H1 (cell line): Measurements from ENCODE around the gene GTPBP1. TPM values are rescaled to one million over a fixed set of nuclear protein-coding genes. Genes with fewer than 3 reads are reported as not detected.

Experiments
- polyA plus RNA-seq, 7 experiments: library from polyadenylated mRNA; depleted of rRNA in 3 of 7; stranded (reverse) in 5 of 7; unstranded in 2 of 7; fragments of >200 nt in 5 of 7; fragments of 200-250 nt in 2 of 7; gene quantifications; 1 replicate in 5 of 7; 2 replicates in 1 of 7; 4 replicates in 1 of 7; pipeline versions ENCODE4 v1.2.1 to v1.2.3, GENCODE V29; 2011 to 2013; ENCODE audit warnings: missing spikeins in 2 of 7, mixed read lengths in 2 of 7
- small RNA-seq: library from polyadenylated mRNA; stranded (forward); fragments of <200 nt; extraction: miRNeasy Mini kit (QIAGEN cat#:217004); gene quantifications from one replicate; pipeline ENCODE3, GENCODE V24; 2013; ENCODE audit not compliant: insufficient read depth
- total RNA-seq: library from RNA; stranded (reverse); fragmentation: NEBNext Ultra II Directional; extraction: Animal tissue kit (Norgen Biotek cat#: 25700); gene quantifications from 2 replicates; pipeline ENCODE4 v1.2.1, GENCODE V29; 2021

GTPBP1 gene
- total and polyA plus RNA-seq, 2 of the 8 experiments (the other 6 are each of a cell fraction or from before 2014, with no cell fraction given) = 53.1 to 91.8 TPM

Small RNA genes lying within 50 kb of the gene (small RNA-seq; reads per million reads assigned to genes)
- gene AL021707.8 = not detected

Other genes with a start within 250 kb of the GTPBP1 start
- gene KDELR3, start 237.8 kb upstream of the GTPBP1 start, total RNA-seq = 7.8 and 7.9 TPM in 2 replicates
- 8.0 and 13.0 TPM in 2 replicates for gene KDELR3, start 237.8 kb upstream of the GTPBP1 start, polyA plus RNA-seq (2011; rRNA removed)
- 441 and 448 TPM in 2 replicates for gene DDX17, start 199.6 kb upstream of the GTPBP1 start, total RNA-seq
- gene DDX17, start 199.6 kb upstream of the GTPBP1 start, polyA plus RNA-seq (2011; rRNA removed) = 437 and 698 TPM in 2 replicates
- gene DMC1, start 135.8 kb upstream of the GTPBP1 start, total RNA-seq = 7.1 and 7.2 TPM in 2 replicates
- 3.8 and 20.2 TPM in 2 replicates for gene DMC1, start 135.8 kb upstream of the GTPBP1 start, polyA plus RNA-seq (2011; rRNA removed)
- gene FAM227A, start 49.6 kb upstream of the GTPBP1 start, total RNA-seq = 3.8 and 3.9 TPM in 2 replicates
- 2.1 TPM in 2 replicates for gene FAM227A, start 49.6 kb upstream of the GTPBP1 start, polyA plus RNA-seq (2011; rRNA removed)
- 23.2 and 24.4 TPM in 2 replicates for gene CBY1, start 49.3 kb upstream of the GTPBP1 start, total RNA-seq
- 28.5 and 30.2 TPM in 2 replicates for gene CBY1, start 49.3 kb upstream of the GTPBP1 start, polyA plus RNA-seq (2011; rRNA removed)
- 125 and 138 TPM in 2 replicates for gene TOMM22, start 24.0 kb upstream of the GTPBP1 start, total RNA-seq
- gene TOMM22, start 24.0 kb upstream of the GTPBP1 start, polyA plus RNA-seq (2011; rRNA removed) = 47.8 and 84.0 TPM in 2 replicates
- gene JOSD1, start 5.0 kb upstream of the GTPBP1 start, total RNA-seq = 20.2 and 21.3 TPM in 2 replicates
- gene JOSD1, start 5.0 kb upstream of the GTPBP1 start, polyA plus RNA-seq (2011; rRNA removed) = 16.7 and 18.4 TPM in 2 replicates
- gene SUN2, start 50.1 kb downstream of the GTPBP1 start, total RNA-seq = 10.5 and 11.7 TPM in 2 replicates
- 5.1 and 8.3 TPM in 2 replicates for gene SUN2, start 50.1 kb downstream of the GTPBP1 start, polyA plus RNA-seq (2011; rRNA removed)
- 7.8 and 8.8 TPM in 2 replicates for gene DNAL4, start 88.2 kb downstream of the GTPBP1 start, total RNA-seq
- gene DNAL4, start 88.2 kb downstream of the GTPBP1 start, polyA plus RNA-seq (2011; rRNA removed) = 14.0 and 23.4 TPM in 2 replicates
- gene NPTXR, start 138.1 kb downstream of the GTPBP1 start, total RNA-seq = 5.8 and 6.4 TPM in 2 replicates
- 3.7 and 4.9 TPM in 2 replicates for gene NPTXR, start 138.1 kb downstream of the GTPBP1 start, polyA plus RNA-seq (2011; rRNA removed)
- 27.5 and 28.2 TPM in 2 replicates for gene CBX6, start 166.3 kb downstream of the GTPBP1 start, total RNA-seq
- 10.6 and 11.7 TPM in 2 replicates for gene CBX6, start 166.3 kb downstream of the GTPBP1 start, polyA plus RNA-seq (2011; rRNA removed)